T-cell (primary cell): ENCODE results near the gene PPP1R37. TPM values are rescaled to one million over a fixed set of nuclear protein-coding genes. Genes with fewer than 3 reads are reported as not detected.
A peak's percentile ranks its signal among the peaks of the same experiment; 100 is the strongest.

Experiments used
- ATAC-seq, 4 experiments: fragments of 200-7000 bp in 3 of 4; fragments of 150-1000 bp in 1 of 4; cut with Tn5 transposase; replicated peaks in 1 of 4; 1 replicate in 3 of 4; 2 replicates in 1 of 4; pipeline ENCODE4 v1.10.0; 2021; ENCODE audit warnings: moderate library complexity in 3 of 4, mild to moderate bottlenecking in 2 of 4, moderate number of reproducible peaks in 1 of 4
- CTCF ChIA-PET, 2 donors: fragments of 300-600 bp; sonication (Branson Sonifier 250); formaldehyde crosslinking; loops; one replicate each; lab custom pipeline; 2022; ENCODE audit warnings: antibody characterized with exemption in 2 of 2; lab: Charles Lee
- POLR2A ChIA-PET, 2 donors: fragments of 300-600 bp; sonication (Branson Sonifier 250); formaldehyde crosslinking; loops; one replicate each; lab custom pipeline; 2022; ENCODE audit warnings: antibody characterized with exemption in 2 of 2; lab: Charles Lee
- DNase-seq, 35 experiments: peaks; one replicate each; pipeline versions ENCODE4 v3.0.0 to v3.0.0-alpha.2; 2013 to 2023
- H3K27ac ChIP-seq: one replicate; pipeline ENCODE4 v1.5.1; 2013; ENCODE audit warnings: low read length
- H3K27me3 ChIP-seq, 2 experiments: replicated peaks in 1 of 2; 1 replicate in 1 of 2; 2 replicates in 1 of 2; pipeline versions ENCODE4 v1.6.1 to v1.7.0; 2013; ENCODE audit warnings: low read length in 1 of 2, mixed read lengths in 1 of 2; ENCODE audit not compliant: control insufficient read depth in 2 of 2, insufficient read depth in 2 of 2; ENCODE audit errors: extremely low read depth in 1 of 2
- H3K36me3 ChIP-seq, 2 donors: 1 replicate in 1 of 2; 2 replicates in 1 of 2; pipeline versions ENCODE4 v1.6.1 to v1.7.0; 2013; ENCODE audit warnings: low read length in 1 of 2; ENCODE audit not compliant: control insufficient read depth in 2 of 2, insufficient read depth in 1 of 2; ENCODE audit errors: extremely low read depth in 1 of 2
- H3K4me1 ChIP-seq, 2 experiments: 1 replicate in 1 of 2; 2 replicates in 1 of 2; pipeline versions ENCODE4 v1.6.1 to v1.7.0; 2013; ENCODE audit warnings: low read length in 2 of 2, mixed read lengths in 1 of 2; ENCODE audit not compliant: insufficient read depth in 2 of 2, control insufficient read depth in 1 of 2; ENCODE audit errors: extremely low read depth in 1 of 2
- H3K4me3 ChIP-seq, 2 donors: 1 replicate in 1 of 2; 2 replicates in 1 of 2; pipeline versions ENCODE4 v1.5.1 to v1.7.0; 2013; ENCODE audit warnings: mild to moderate bottlenecking in 2 of 2, low read length in 1 of 2, moderate library complexity in 1 of 2; ENCODE audit not compliant: control insufficient read depth in 1 of 2; ENCODE audit errors: extremely low read depth in 1 of 2
- H3K9me3 ChIP-seq: 2 replicates; pipeline ENCODE4 v1.7.0; 2013
- H3K27ac Mint-ChIP-seq, 2 donors: one replicate each; pipeline ENCODE4 v1.8.0; 2020 to 2021; ENCODE audit warnings: mild to moderate bottlenecking in 2 of 2, mixed read lengths in 2 of 2
- H3K27me3 Mint-ChIP-seq, 2 donors: one replicate each; pipeline ENCODE4 v1.8.0; 2021 to 2022; ENCODE audit warnings: mixed read lengths in 2 of 2
- H3K36me3 Mint-ChIP-seq: one replicate; pipeline ENCODE4 v1.8.0; 2021; ENCODE audit warnings: mixed read lengths
- H3K4me1 Mint-ChIP-seq, 3 donors: one replicate each; pipeline ENCODE4 v1.8.0; 2020 to 2022; ENCODE audit warnings: mixed read lengths in 3 of 3, mild to moderate bottlenecking in 1 of 3
- H3K4me3 Mint-ChIP-seq, 3 donors: one replicate each; pipeline ENCODE4 v1.8.0; 2020 to 2022; ENCODE audit warnings: mild to moderate bottlenecking in 3 of 3, mixed read lengths in 3 of 3, moderate library complexity in 3 of 3
- H3K9me3 Mint-ChIP-seq, 3 donors: one replicate each; pipeline ENCODE4 v1.8.0; 2020 to 2022; ENCODE audit warnings: mixed read lengths in 3 of 3
- WGBS: methylation state at CpG from one replicate; pipeline ENCODE4 v1.1.5; 2013; ENCODE audit warnings: missing lambda C conversion rate; ENCODE audit not compliant: insufficient coverage; 5-methylcytosine and 5-hydroxymethylcytosine counted together
- total RNA-seq, 35 experiments: library from RNA in 6 of 35; stranded (reverse) in 6 of 35; fragments of 120-200 nt in 1 of 35; gene quantifications; one replicate each; pipeline versions ENCODE4 v1.2.1 to v1.2.4 and lab custom pipeline; 2013 to 2026

The PPP1R37 gene
- total RNA-seq, 5 donors from 2014 or later (not counting 1 experiment from before 2014, with no cell fraction given), result 17.2 to 35.2 (median 30.4) TPM

DNA sequence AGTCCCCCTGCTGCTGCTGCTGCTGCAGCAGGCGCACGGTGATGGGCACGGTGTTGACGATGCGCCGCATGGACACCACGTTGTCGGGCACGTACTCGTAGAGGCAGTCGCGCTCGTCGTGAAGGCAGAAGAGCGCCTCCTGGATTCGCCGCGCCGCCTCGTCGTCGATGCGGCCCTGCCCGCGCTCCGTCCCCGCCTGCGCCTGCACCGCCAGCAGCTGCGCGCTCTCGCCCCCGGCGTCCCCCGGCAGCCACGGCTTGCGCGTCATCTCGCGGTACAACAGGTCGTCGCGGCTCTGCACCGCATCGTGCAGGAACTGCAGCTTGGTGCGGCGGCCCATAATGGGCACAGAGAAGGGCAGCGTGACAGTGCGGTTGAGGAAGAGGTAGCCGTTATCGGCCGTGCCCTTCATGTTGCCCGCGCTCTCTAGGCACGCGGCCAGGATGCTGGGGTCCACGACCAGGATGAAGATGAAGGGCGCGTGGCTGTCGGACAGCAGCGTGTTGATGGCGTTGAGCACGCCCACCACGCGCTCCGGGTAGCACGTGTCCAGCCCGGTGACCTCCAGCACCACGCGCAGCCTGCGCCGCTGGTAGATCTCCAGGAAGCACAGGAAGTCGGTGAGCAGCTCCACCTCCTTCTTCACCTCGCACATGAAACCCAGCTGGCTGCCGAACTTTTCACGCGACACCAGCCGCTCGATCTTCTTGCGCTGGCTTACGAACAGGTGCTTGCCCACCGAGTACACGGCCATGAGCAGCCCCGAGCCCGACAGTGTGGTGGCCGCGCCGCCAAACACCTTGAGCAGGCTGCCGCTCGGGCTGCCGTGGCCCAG is 59.7 kb downstream of the PPP1R37 start:
- peak overlapping the region; percentile 41 to 52 for H3K4me3 ChIP-seq
- WGBS, result 3% methylated on average over 91 of the region's 91 CpGs
- no peaks in the 10 kb centered on the region for H3K36me3 Mint-ChIP-seq
- peaks cover 5 to 23% of the 10 kb centered on the region in 2 donors for H3K27me3 Mint-ChIP-seq
- H3K9me3 ChIP-seq, result no peaks in the 10 kb centered on the region
- H3K27me3 ChIP-seq, result peaks cover 0 to 54% of the 10 kb centered on the region in 2 experiments
- peak overlapping the region in 1 of 2 donors; percentile 52 for H3K27ac Mint-ChIP-seq
- no peak overlapping the region for H3K27ac ChIP-seq
- H3K4me1 ChIP-seq, result peaks cover 0 to 40% of the 10 kb centered on the region in 2 experiments
- peaks cover 25 to 30% (median 26%) of the 10 kb centered on the region in 3 donors for H3K4me1 Mint-ChIP-seq
- no peaks in the 10 kb centered on the region for H3K36me3 ChIP-seq
- ATAC-seq (peak; percentile 76 to 79 (median 77)), DNase-seq (peak in 34 of 35 experiments; percentile 21 to 68 (median 37))
- peak overlapping the region; percentile 78 to 84 (median 80) for H3K4me3 Mint-ChIP-seq
- ChIA-PET CTCF (no interaction called here), POLR2A (interaction anchor here in 1 of 2 donors (0.7 kb wide), 1 partner anchor 1720 kb away, joined by 3 read pairs; no protein-coding TSS in a partner anchor)
- no peaks in the 10 kb centered on the region for H3K9me3 Mint-ChIP-seq

DNA sequence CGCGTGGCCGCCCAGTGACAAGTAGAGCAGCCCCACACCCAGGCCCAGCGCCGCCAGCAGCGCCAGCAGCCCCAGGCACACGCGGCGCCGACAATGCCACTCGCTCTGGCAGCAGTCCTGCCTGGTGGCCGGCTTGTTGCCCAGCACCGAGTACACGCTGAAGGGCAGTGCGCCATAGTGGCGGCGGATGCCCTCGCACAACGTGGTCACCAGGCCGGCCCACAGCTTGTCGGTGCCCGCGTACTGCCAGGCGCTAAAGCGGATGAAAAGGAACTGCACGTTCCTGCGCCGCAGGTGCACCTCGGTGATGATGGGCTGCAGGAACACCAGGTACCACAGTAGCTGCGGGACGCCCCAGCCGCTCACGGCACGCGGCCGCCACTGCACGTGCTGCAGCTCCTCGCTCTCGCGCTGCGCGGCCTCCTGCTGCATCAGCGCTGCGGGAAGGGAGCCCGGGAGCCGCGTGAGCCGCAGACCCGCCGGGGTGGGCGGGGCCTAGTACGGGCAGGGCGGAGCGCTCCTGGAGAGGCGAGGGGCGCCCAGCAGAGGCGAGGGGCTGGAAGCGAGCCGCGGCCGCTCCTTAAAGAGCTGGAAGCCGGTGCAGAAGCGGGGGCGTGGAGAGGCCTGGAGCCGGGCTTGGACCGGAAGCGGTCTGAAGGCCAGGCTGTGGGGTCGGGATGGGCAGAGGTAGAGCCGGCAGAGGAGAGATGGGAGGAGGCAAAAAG is 60.5 kb downstream of the PPP1R37 start:
- H3K4me3 Mint-ChIP-seq, result peak overlapping the region; percentile 78 to 84 (median 80)
- DNase-seq (peak in 18 of 35 experiments; percentile 11 to 55 (median 26)), ATAC-seq (peak; percentile 35 to 48 (median 42))
- peaks cover 9 to 26% of the 10 kb centered on the region in 2 donors for H3K27me3 Mint-ChIP-seq
- H3K27me3 ChIP-seq, result peaks cover 0 to 62% of the 10 kb centered on the region in 2 experiments
- no peak overlapping the region for H3K27ac ChIP-seq
- no peak overlapping the region for H3K27ac Mint-ChIP-seq
- H3K4me3 ChIP-seq, result peak overlapping the region; percentile 41 to 52
- no peaks in the 10 kb centered on the region for H3K36me3 ChIP-seq
- ChIA-PET CTCF (no interaction called here), POLR2A (interaction anchor here in 1 of 2 donors (0.7 to 0.8 kb wide), 2 partner anchors 24 to 1721 kb away, joined by 3 read pairs; partner anchors contain the start of gene TRAPPC6A)
- H3K36me3 Mint-ChIP-seq, result no peaks in the 10 kb centered on the region
- H3K9me3 Mint-ChIP-seq, result no peaks in the 10 kb centered on the region
- no peaks in the 10 kb centered on the region for H3K9me3 ChIP-seq
- peaks cover 0 to 40% of the 10 kb centered on the region in 2 experiments for H3K4me1 ChIP-seq
- peaks cover 23 to 32% (median 32%) of the 10 kb centered on the region in 3 donors for H3K4me1 Mint-ChIP-seq
- 5% methylated on average over 69 of the region's 69 CpGs for WGBS

DNA sequence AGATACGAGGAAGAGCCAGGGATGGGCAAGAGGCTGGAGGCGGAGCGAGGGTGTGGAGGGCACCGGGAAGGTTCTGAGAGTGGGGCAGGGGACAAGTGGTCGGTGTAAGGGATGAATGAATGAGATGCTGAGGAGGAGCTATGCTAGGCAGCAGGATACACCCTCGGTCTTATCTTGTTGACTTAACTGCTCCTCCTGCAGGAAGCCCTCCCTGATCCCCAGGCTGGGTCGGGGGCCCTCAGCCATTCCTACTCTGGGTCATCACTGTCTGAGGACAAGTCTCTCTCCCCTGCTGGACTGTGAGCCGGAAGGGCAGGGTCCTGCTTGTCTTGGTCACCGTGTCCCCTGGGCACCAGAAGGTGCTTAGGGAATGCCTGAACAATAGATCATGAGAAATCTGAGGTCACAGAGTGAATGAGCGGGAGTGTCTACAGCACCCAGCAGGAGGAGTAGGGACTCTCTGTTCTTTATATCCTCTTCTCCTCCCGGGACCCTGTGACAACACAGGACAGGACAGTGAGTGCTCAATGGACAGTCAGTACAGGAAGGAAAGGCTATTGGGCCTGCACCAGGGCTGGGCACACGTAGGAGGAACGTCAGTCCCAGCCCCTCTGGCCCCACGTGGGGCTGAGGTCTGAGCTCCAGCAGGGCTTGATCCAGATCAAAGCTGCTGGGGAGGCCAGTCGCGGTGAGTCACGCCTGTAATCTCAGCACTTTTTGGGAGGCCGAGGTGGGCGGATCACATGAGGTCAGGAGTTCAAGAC is 61.3 kb downstream of the PPP1R37 start:
- DNase-seq (no peak), ATAC-seq (no peak)
- ChIA-PET CTCF (no interaction called here), POLR2A (interaction anchor here in 1 of 2 donors (0.8 kb wide), 1 partner anchor 24 kb away, joined by 3 read pairs; the partner anchor contains the start of gene TRAPPC6A)
- peaks cover 0 to 69% of the 10 kb centered on the region in 2 experiments for H3K27me3 ChIP-seq
- Mint-ChIP-seq H3K9me3 (no peaks in the 10 kb centered on the region), H3K36me3 (no peaks in the 10 kb centered on the region), H3K27me3 (peaks cover 9 to 26% of the 10 kb centered on the region in 2 donors), H3K4me1 (peaks cover 19 to 30% (median 28%) of the 10 kb centered on the region in 3 donors), H3K4me3 (peak overlapping the region; percentile 28 to 84 (median 61)), H3K27ac (no peak overlapping the region)
- H3K4me1 ChIP-seq, result peaks cover 0 to 41% of the 10 kb centered on the region in 2 experiments
- peak overlapping the region in 1 of 2 donors; percentile 52 for H3K4me3 ChIP-seq
- no peaks in the 10 kb centered on the region for H3K9me3 ChIP-seq
- no peak overlapping the region for H3K27ac ChIP-seq
- H3K36me3 ChIP-seq, result no peaks in the 10 kb centered on the region
- 63% methylated on average over 13 of the region's 19 CpGs for WGBS

GRCh38 chr19:45156011-45156630 is 63.1 kb downstream of the PPP1R37 start:
- ChIA-PET POLR2A (no interaction called here), CTCF (no interaction called here)
- peaks cover 9 to 28% of the 10 kb centered on the region in 2 donors for H3K27me3 Mint-ChIP-seq
- H3K27ac Mint-ChIP-seq, result no peak overlapping the region
- no peak for ATAC-seq
- H3K9me3 Mint-ChIP-seq, result no peaks in the 10 kb centered on the region
- no peak overlapping the region for H3K4me3 ChIP-seq
- H3K36me3 ChIP-seq, result no peaks in the 10 kb centered on the region
- H3K4me1 ChIP-seq, result peaks cover 0 to 37% of the 10 kb centered on the region in 2 experiments
- no peak overlapping the region for H3K4me3 Mint-ChIP-seq
- H3K36me3 Mint-ChIP-seq, result no peaks in the 10 kb centered on the region
- no peak for DNase-seq
- peaks cover 0 to 79% of the 10 kb centered on the region in 2 experiments for H3K27me3 ChIP-seq
- 87% methylated on average over 11 of the region's 11 CpGs for WGBS
- H3K4me1 Mint-ChIP-seq, result peaks cover 15 to 28% (median 23%) of the 10 kb centered on the region in 3 donors
- no peaks in the 10 kb centered on the region for H3K9me3 ChIP-seq
- no peak overlapping the region for H3K27ac ChIP-seq

DNA sequence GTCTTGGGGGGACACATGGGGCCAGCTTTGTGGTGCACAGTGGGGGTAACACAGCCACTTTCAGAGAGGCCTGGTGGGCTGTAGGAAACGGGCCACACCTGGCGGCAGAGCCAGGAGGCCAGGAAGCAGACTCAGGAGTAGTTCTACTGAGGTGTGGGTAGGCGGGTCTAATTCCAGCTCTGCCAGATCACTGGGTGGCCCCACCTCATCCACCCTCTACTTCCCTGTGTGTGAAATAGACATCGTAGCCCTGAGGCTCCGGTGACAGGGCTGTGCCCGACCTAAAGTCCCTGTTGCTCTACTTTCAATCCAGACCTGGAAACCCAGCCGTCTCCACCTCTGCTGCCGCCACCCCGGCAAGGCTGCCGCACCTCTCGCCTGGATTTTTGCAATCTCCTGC is 63.8 kb downstream of the PPP1R37 start:
- H3K4me3 Mint-ChIP-seq, result no peak overlapping the region
- ChIA-PET POLR2A (no interaction called here), CTCF (no interaction called here)
- H3K36me3 Mint-ChIP-seq, result no peaks in the 10 kb centered on the region
- ATAC-seq, result no peak
- Histone ChIP-seq H3K27me3 (peaks cover 0 to 72% of the 10 kb centered on the region in 2 experiments), H3K4me1 (peaks cover 0 to 33% of the 10 kb centered on the region in 2 experiments), H3K36me3 (no peaks in the 10 kb centered on the region), H3K4me3 (no peak overlapping the region), H3K9me3 (no peaks in the 10 kb centered on the region), H3K27ac (no peak overlapping the region)
- no peaks in the 10 kb centered on the region for H3K9me3 Mint-ChIP-seq
- peaks cover 9 to 22% of the 10 kb centered on the region in 2 donors for H3K27me3 Mint-ChIP-seq
- DNase-seq, result no peak
- WGBS, result 87% methylated on average over 8 of the region's 11 CpGs
- H3K27ac Mint-ChIP-seq, result peak overlapping the region in 1 of 2 donors; percentile 19
- H3K4me1 Mint-ChIP-seq, result peaks cover 15 to 24% (median 23%) of the 10 kb centered on the region in 3 donors
